Esophagus muscularis mucosa (tissue), 4 donors: Measurements from ENCODE around the gene HHATL.

Source experiments
- CTCF ChIP-seq, 3 experiments: fragments of 200-600 bp in 2 of 3; fragments of 450-650 bp in 1 of 3; sonication (generic) in 2 of 3; IDR thresholded peaks; one replicate each; pipeline ENCODE4 v1.5.1; 2017 to 2019; ENCODE audit warnings: antibody characterized with exemption in 3 of 3, mild to moderate bottlenecking in 2 of 3, moderate library complexity in 1 of 3
- EP300 ChIP-seq: sonication (generic); formaldehyde crosslinking; IDR thresholded peaks from one replicate; pipeline ENCODE4 v1.6.1; 2017; ENCODE audit warnings: antibody characterized with exemption
- POLR2A ChIP-seq: fragments of 450-650 bp; IDR thresholded peaks from one replicate; pipeline ENCODE4 v1.6.1; 2017; ENCODE audit warnings: antibody characterized with exemption, moderate library complexity, mild to moderate bottlenecking, low read depth
- POLR2AphosphoS5 ChIP-seq, 2 donors: sonication (generic); formaldehyde crosslinking; IDR thresholded peaks; one replicate each; pipeline ENCODE4 v1.6.1; 2017; ENCODE audit warnings: antibody characterized with exemption in 2 of 2

GRCh38 chr3:42653303-42653559 lies 49.4 kb downstream of the HHATL start:
- TF ChIP-seq CTCF (IDR thresholded peaks at IDR 0.05) (no peak), EP300 (no peak), POLR2A (no peak), POLR2AphosphoS5 (IDR thresholded peaks at IDR 0.05) (no peak)
